ENCODE results near the gene MRGPRF.

GRCh38 chr11:68973219-68973618 lies 39.8 kb downstream of the MRGPRF start:
- TF ChIP-seq CTCF (conservative IDR thresholded peaks at IDR 0.05): no peak
- no peak for TF ChIP-seq EZH2 (IDR thresholded peaks at IDR 0.05; ENCODE audit: low read depth)

All from PC-9 (cell line).